GM23248 (cell line): ENCODE results near the gene DOCK3. TPM values are rescaled to one million over a fixed set of nuclear protein-coding genes. Genes with fewer than 3 reads are reported as not detected.

Experiments used
- DNase-seq: peaks from one replicate; pipeline ENCODE4 v3.0.0-alpha.2; 2015
- H2AFZ ChIP-seq: fragments of 200-600 bp; sonication (generic); 2 replicates; pipeline ENCODE4 v1.6.1; 2016; ENCODE audit warnings: antibody characterized with exemption
- H3F3A ChIP-seq: fragments of 200-600 bp; sonication (generic); 2 replicates; pipeline ENCODE4 v1.6.1; 2016; ENCODE audit warnings: mild to moderate bottlenecking, antibody characterized with exemption, mixed run types; ENCODE audit not compliant: insufficient read depth
- H3K27ac ChIP-seq: fragments of 200-600 bp; sonication (generic); 2 replicates; pipeline ENCODE4 v1.5.1; 2016; ENCODE audit warnings: mild to moderate bottlenecking
- H3K27me3 ChIP-seq: fragments of 200-600 bp; sonication (generic); replicated peaks from 2 replicates; pipeline ENCODE4 v1.6.1; 2016; ENCODE audit warnings: mild to moderate bottlenecking; ENCODE audit not compliant: insufficient read depth
- H3K36me3 ChIP-seq: fragments of 200-600 bp; sonication (generic); 2 replicates; pipeline ENCODE4 v1.6.1; 2016; ENCODE audit warnings: low read depth, mild to moderate bottlenecking
- H3K4me1 ChIP-seq: fragments of 200-600 bp; sonication (generic); 2 replicates; pipeline ENCODE4 v1.6.1; 2016; ENCODE audit warnings: mild to moderate bottlenecking; ENCODE audit not compliant: insufficient read depth
- H3K4me2 ChIP-seq: fragments of 200-600 bp; sonication (generic); one replicate; pipeline ENCODE4 v1.6.1; 2016; ENCODE audit warnings: mild to moderate bottlenecking; ENCODE audit not compliant: unreplicated experiment
- H3K4me3 ChIP-seq: fragments of 200-600 bp; sonication (generic); 2 replicates; pipeline ENCODE4 v1.5.1; 2016; ENCODE audit warnings: mild to moderate bottlenecking
- H3K79me2 ChIP-seq: fragments of 200-600 bp; sonication (generic); 2 replicates; pipeline ENCODE4 v1.6.1; 2016; ENCODE audit warnings: mild to moderate bottlenecking; ENCODE audit not compliant: insufficient read depth
- H3K9ac ChIP-seq: fragments of 200-600 bp; sonication (generic); 2 replicates; pipeline ENCODE4 v1.6.1; 2016; ENCODE audit warnings: mild to moderate bottlenecking
- H3K9me2 ChIP-seq: fragments of 200-600 bp; sonication (generic); 2 replicates; pipeline ENCODE4 v1.6.1; 2016; ENCODE audit warnings: mixed run types, mild to moderate bottlenecking, moderate library complexity; ENCODE audit not compliant: insufficient read depth
- H3K9me3 ChIP-seq: fragments of 200-600 bp; sonication (generic); one replicate; pipeline ENCODE4 v1.6.1; 2017; ENCODE audit warnings: low read depth
- H4K20me1 ChIP-seq: fragments of 200-600 bp; sonication (generic); 2 replicates; pipeline ENCODE4 v1.6.0; 2016; ENCODE audit not compliant: insufficient read depth
- EZH2 ChIP-seq: fragments of 200-600 bp; sonication (generic); IDR thresholded peaks from 2 replicates; pipeline ENCODE4 v1.6.1; 2018; ENCODE audit warnings: antibody characterized with exemption, mild to moderate bottlenecking; ENCODE audit not compliant: insufficient read depth, poor library complexity, severe bottlenecking
- EZH2phosphoT487 ChIP-seq: fragments of 200-600 bp; sonication (generic); IDR thresholded peaks from 2 replicates; pipeline ENCODE4 v1.6.1; 2018; ENCODE audit warnings: antibody characterized with exemption, moderate library complexity, mild to moderate bottlenecking, low read depth; ENCODE audit not compliant: insufficient read depth
- WGBS, 2 experiments: methylation state at CpG; one replicate each; pipeline ENCODE4 v1.1.6; 2015 to 2017; ENCODE audit warnings: low lambda C conversion rate in 2 of 2, low coverage in 1 of 2; ENCODE audit errors: missing lambda C conversion rate in 2 of 2; 5-methylcytosine and 5-hydroxymethylcytosine counted together
- in situ Hi-C: fragments of 300-500 bp; cut with MboI; formaldehyde crosslinking; loops from 2 replicates; pipeline ENCODE4 v1.15.0; 2020
- polyA plus RNA-seq: library from polyadenylated mRNA; unstranded; fragments of >200 nt; fragmentation: Nextera tagmentation; extraction: Ambion mirVana; gene quantifications from 2 replicates; pipeline ENCODE4 v1.2.1, GENCODE V29; 2016
- total RNA-seq: library from RNA; depleted of rRNA; stranded (reverse); fragments of >200 nt; shearing (Covaris generic); gene quantifications from 2 replicates; pipeline ENCODE4 v1.2.3, GENCODE V29; 2014

The DOCK3 gene
- total and polyA plus RNA-seq, 2 experiments from 2014 or later = 0.23 to 0.43 TPM

GRCh38 chr3:51391566-51392354 is 717.0 kb downstream of the DOCK3 start:
- H3K9me2 ChIP-seq = no peaks in the 10 kb centered on the region
- peaks cover 27% of the 10 kb centered on the region for H3K4me1 ChIP-seq
- H3K27me3 ChIP-seq = no peaks in the 10 kb centered on the region
- no peaks in the 10 kb centered on the region for H3K9me3 ChIP-seq
- TF ChIP-seq EZH2 (no peak), EZH2phosphoT487 (no peak)
- H3K4me3 ChIP-seq = peak overlapping the region; percentile 77
- 8 to 9% methylated on average over 84 to 102 of the region's 115 CpGs for WGBS, 2 experiments
- peaks cover 71% of the 10 kb centered on the region for H3K79me2 ChIP-seq
- peaks cover 23% of the 10 kb centered on the region for H3F3A ChIP-seq
- H2AFZ ChIP-seq = no peak overlapping the region; the same call in 1 of the 2 replicates
- H3K4me2 ChIP-seq = peak overlapping the region; percentile 80
- in situ Hi-C loops = no loop called here
- DNase-seq = peak; percentile 73
- H3K9ac ChIP-seq = peak overlapping the region; percentile 94
- peaks cover 17% of the 10 kb centered on the region for H3K36me3 ChIP-seq
- no peaks in the 10 kb centered on the region; the same call in 1 of the 2 replicates for H4K20me1 ChIP-seq
- peak overlapping the region; percentile 86 for H3K27ac ChIP-seq

GRCh38 chr3:51392355-51393133 is 717.8 kb downstream of the DOCK3 start:
- H3K27ac ChIP-seq = peak overlapping the region; percentile 86
- no peaks in the 10 kb centered on the region for H3K9me2 ChIP-seq
- no peaks in the 10 kb centered on the region; the same call in 1 of the 2 replicates for H4K20me1 ChIP-seq
- DNase-seq = no peak
- H3K4me1 ChIP-seq = peaks cover 22% of the 10 kb centered on the region
- H3K4me3 ChIP-seq = peak overlapping the region; percentile 77
- H3K9ac ChIP-seq = peak overlapping the region; percentile 94
- peak overlapping the region; percentile 80 for H3K4me2 ChIP-seq
- H3K9me3 ChIP-seq = no peaks in the 10 kb centered on the region
- peaks cover 25% of the 10 kb centered on the region for H3F3A ChIP-seq
- in situ Hi-C loops = no loop called here
- H3K79me2 ChIP-seq = peaks cover 63% of the 10 kb centered on the region
- TF ChIP-seq EZH2phosphoT487 (no peak), EZH2 (no peak)
- H3K36me3 ChIP-seq = peaks cover 17% of the 10 kb centered on the region
- no peaks in the 10 kb centered on the region for H3K27me3 ChIP-seq
- H2AFZ ChIP-seq = no peak overlapping the region
- 94 to 95% methylated on average over 37 to 42 of the region's 42 CpGs for WGBS, 2 experiments

GRCh38 chr3:51393134-51393495 is 718.4 kb downstream of the DOCK3 start:
- no peaks in the 10 kb centered on the region; the same call in 1 of the 2 replicates for H4K20me1 ChIP-seq
- H3K79me2 ChIP-seq = peaks cover 58% of the 10 kb centered on the region

GRCh38 chr3:51393564-51393963 is 718.8 kb downstream of the DOCK3 start:
- no peak for DNase-seq

More at GRCh38 chr3:51393134-51393495, 718.4 kb downstream of the DOCK3 start:
- Histone ChIP-seq H3K4me3 (no peak overlapping the region), H3K4me2 (no peak overlapping the region), H2AFZ (no peak overlapping the region), H3K9me3 (no peaks in the 10 kb centered on the region), H3F3A (peaks cover 29% of the 10 kb centered on the region), H3K36me3 (peaks cover 17% of the 10 kb centered on the region), H3K9me2 (no peaks in the 10 kb centered on the region), H3K27ac (no peak overlapping the region), H3K27me3 (no peaks in the 10 kb centered on the region), H3K4me1 (peaks cover 19% of the 10 kb centered on the region), H3K9ac (no peak overlapping the region)
- 93 to 95% methylated on average over 16 to 17 of the region's 17 CpGs for WGBS, 2 experiments
- no peak for DNase-seq
- in situ Hi-C loops = no loop called here
- TF ChIP-seq EZH2phosphoT487 (no peak), EZH2 (no peak)

More at GRCh38 chr3:51393564-51393963, 718.8 kb downstream of the DOCK3 start:
- no peak overlapping the region for H2AFZ ChIP-seq
- WGBS, 2 experiments = 83 to 86% methylated on average over 11 to 14 of the region's 14 CpGs
- TF ChIP-seq EZH2phosphoT487 (no peak), EZH2 (no peak)
- peaks cover 21% of the 10 kb centered on the region for H3K36me3 ChIP-seq
- H3K27ac ChIP-seq = no peak overlapping the region
- H3K9me2 ChIP-seq = no peaks in the 10 kb centered on the region
- no peaks in the 10 kb centered on the region; the same call in 1 of the 2 replicates for H4K20me1 ChIP-seq
- in situ Hi-C loops = no loop called here
- peaks cover 32% of the 10 kb centered on the region for H3F3A ChIP-seq
- peaks cover 53% of the 10 kb centered on the region for H3K79me2 ChIP-seq
- H3K4me3 ChIP-seq = no peak overlapping the region
- no peaks in the 10 kb centered on the region for H3K27me3 ChIP-seq
- no peaks in the 10 kb centered on the region for H3K9me3 ChIP-seq
- H3K4me2 ChIP-seq = no peak overlapping the region
- no peak overlapping the region for H3K9ac ChIP-seq
- peaks cover 19% of the 10 kb centered on the region for H3K4me1 ChIP-seq
